ENCODE data around the gene KCTD20.

KCTD20 gene

DNA sequence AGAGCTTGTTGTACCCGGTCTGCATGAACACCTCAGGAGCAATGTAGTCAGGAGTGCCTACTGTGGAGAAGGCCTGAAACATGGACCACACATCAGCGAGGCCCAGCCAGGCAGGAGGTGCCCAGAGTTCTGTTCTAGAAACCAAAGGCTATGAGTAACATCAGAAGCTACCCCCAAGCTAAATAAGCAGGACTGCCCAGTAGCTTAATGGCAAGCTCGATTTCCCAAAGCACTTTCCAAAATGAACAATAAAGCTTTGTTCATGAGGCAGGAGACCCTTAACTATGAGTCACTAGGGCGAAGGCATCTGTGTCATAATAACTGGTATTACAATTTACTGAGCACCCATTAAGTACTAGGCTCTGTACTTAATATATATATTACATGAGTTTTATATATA is 57.1 kb downstream of the KCTD20 start:
- no peak for DNase-seq

DNA sequence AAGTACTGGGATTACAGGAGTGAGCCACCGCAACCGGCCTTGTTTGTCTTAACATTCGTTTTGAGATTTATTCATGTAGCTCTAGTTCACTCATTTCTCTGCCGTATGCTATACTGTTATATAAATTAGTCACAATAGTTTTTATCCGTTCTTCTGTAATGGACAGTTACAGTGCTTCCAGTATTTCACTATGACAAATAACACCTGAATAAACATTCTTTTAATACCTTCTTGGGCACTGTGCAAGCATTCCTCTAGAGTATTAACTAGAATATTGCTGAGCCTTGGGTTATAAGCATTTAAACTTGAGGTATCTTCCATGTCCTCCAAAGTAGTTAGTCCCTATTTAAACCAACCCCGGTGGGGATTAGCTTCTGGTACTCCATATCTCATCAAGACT is 58.9 kb downstream of the KCTD20 start:
- no peak for DNase-seq

DNA sequence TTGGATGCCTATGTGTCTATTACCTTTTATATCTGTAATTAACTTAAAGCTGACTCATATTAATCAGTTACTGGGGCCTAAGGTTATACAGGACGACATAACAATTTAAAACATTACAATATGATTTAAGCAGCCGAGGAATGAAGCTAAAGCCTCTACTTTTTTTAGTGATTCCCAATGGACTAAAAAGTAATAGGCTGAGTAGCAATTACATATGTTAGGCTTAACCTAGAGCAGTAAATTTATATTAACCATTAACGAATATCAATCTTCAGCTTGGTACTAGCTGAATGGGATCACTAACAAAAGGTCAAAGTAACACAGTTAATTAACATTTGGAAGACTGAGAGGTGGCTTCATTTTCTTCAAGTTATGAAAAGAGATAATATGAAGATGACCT is 61.4 kb downstream of the KCTD20 start:
- DNase-seq = no peak

DNA sequence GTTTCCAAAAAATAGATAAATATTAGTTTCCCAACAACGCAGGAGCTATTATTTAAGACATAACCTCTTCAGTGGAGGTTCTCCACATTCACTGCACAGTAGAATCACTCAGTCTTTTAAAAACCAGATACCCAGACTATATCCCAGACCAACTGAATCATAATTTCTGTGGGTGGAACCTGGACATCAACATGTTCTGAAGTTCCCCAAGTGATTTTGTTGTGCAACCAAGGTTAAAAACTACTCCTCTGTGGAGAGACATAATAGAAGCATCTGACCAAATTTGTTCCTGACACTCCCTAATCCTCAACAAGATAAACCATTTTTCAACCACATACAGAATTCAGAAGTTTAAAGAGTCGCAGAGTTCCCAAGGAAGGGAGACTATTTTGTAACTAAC is 62.2 kb downstream of the KCTD20 start:
- no peak for DNase-seq

DNA sequence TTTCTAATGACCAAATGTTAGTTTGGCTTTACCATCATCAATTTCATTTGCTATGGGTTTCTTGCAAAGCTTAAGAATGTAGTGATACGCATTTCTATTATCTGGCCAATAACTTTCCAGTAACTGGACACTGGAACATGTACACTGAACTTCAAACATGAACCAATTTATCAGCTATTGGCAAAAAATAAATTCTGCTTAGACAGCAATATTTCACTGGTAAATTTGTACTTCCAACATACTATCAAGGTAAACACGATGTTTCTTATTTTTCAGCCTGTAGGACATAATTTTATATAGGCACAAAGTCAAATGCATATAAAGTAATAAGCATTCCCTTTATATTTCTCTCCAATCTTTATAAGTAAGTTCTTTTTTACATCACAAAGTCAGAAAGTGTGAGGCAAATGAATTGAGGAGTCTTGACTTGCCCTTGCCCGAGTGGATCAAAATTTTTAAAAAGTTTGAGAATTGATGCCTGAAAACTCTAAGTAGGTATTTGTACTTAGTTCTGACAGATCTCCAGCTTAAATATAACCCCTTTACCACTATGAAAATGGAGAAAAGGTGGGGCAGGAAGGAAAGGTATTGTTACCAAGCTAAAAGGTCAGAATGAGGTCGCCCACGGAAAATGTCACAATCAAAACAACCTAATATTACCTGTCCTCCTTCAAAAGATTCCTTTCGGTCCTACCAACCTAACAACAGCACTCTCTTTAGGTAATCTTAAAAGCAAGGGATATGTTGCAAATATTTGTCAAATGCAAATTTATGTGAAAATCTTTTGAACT is 63.1 kb downstream of the KCTD20 start:
- no peak for DNase-seq

DNA sequence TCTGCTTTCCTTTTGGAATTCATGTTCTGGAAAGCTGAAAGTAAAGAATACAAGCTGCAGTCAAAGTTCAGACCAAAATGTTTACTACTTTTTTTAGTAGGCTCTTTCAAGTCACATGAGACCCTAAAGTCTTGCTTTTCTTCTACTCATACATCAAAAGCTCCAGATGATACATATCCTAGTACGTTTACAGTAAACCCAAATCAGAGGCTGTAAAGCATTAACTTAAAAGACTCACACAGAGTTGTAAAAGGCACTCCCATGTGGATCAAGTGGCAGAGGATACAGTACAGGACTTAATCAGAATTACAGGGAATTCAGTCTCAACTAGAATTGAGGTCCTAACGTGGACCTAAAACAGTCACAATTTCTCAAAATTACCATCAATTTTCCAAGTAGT is 63.8 kb downstream of the KCTD20 start:
- DNase-seq = no peak

DNA sequence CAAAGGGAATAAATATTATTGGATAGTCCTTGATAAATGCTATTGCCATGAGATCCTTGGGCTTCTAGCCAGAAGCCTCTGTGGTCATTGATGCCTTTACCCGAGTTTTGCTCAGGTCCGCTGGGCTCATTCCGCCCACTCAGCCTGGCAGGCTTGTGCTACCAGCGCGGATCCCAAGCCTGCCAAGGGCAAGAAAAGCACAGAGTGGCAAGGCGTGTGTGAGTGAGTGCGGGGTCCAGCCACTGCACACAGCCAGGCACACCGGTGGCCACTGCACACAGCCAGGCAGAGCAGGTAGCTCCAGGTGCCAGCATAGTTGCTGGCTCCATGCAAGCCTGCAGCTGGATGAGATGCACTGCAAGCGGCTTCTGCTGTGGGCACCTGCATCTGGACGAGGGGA is 65.7 kb downstream of the KCTD20 start:
- DNase-seq = no peak

DNA sequence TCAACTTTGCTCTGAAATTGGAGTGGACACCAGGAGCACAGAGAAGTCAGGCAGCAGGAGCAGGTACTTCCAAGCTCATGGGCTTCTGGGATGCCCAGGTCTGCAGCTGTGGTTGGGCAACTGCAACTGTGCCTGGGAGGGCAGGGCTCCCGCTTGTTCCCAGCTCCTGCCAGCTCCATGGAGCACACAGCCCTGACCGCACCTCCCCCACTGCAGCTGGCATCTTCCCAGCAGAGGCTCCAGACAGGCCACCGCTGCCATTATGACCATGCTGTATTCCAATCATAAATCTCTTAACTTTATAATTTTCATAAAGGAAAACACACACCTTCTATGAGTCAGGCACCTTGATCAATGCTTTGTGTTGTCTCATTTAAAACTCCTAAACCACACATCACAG is 67.6 kb downstream of the KCTD20 start:
- DNase-seq = no peak

DNA sequence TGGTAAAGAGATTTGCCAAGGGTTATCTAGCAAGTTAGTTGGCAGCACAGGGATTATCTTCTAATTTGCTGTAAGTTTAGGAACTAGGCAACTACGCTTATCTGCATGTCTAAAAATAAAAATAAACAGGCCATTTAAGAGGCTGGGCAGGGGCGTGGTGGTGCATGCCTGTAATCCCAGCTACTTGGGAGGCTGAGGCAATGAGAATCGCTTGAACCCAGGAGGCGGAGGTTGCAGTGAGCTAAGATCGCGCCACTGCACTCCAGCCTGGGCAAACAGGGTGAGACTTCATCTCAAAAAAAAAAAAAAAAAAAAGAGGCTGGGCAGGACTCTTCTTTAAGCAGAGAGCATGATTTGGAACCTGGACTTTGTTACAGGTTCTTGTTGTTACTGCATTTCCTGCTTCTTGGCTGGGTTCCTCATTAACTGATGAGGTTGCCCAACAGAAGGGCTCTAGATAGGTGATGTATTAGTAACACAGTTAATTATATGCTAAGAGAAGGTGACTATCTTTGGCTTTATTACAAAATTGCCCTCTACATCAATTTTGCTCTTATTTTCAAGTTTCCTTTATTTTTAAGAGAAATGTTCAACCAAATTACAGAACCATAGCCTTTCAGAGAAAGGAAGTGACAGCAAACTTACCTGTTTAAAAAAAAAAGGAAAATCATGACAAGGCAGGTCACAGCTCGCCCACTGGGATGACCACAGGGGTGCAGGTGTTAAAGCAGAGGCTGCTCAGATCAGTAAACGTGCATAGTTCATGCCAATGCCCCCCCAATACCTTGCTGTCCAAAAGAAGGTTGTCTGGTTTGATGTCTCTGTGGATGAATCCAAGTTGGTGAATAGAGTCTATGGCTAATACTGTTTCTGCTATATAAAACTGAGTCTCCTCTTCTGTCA is 72.0 kb downstream of the KCTD20 start:
- no peak for DNase-seq

DNA sequence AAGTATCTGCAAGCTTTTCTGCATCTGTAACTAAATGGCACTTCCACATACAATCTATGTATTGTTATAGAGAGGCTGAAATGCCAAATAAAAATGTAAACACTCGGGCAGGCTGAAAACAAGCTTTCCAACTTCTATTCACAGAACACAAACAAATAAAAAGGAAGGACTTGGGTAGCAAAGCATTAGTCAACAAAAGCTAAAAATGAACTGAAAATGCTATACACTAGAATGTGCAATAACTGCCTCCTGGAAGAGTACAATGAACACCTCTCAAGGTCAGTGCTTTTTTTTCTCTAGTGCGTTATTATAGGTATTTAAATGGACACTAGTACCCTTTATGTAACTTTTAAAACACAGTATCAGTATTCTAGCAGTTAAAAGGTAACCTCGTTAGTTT is 73.0 kb downstream of the KCTD20 start:
- DNase-seq = no peak

DNA sequence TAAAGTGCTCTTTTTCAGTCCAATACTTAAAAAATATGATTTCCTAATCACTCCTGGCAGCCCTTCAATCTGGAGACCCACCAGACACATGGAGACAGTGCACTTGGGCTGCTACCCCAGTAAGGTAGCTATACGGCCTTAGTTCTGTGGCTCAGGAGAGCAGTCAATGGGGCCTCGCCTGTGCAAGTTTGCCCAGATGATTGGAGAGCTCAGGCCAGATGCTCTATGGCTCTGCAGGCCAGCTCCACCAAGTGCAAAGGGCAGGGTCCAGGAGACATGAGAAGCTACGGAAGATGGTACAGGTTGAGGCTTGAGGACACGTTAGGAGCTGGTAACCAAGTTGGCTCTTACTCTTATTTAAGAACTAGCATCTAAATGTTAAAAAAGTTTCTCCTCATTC is 73.8 kb downstream of the KCTD20 start:
- no peak for DNase-seq

DNA sequence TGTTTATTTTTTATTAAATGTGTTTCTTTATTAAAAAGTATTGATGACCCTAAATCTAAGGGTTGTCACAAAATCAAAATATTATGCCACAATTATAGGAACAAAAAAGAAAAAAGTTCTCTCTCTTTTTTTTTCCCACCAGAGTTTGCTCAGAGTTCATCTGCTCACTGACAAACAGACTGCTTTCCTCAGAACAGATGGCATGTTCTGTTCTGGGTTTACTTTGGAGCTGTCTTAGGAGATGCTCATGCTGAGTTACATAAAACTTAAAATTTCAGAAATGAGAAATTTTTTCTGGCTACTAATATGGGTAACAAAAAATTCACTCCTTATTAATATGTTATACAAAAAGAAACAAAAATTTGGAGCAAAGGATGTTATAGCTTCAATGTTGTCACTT is 74.2 kb downstream of the KCTD20 start:
- no peak for DNase-seq

DNA sequence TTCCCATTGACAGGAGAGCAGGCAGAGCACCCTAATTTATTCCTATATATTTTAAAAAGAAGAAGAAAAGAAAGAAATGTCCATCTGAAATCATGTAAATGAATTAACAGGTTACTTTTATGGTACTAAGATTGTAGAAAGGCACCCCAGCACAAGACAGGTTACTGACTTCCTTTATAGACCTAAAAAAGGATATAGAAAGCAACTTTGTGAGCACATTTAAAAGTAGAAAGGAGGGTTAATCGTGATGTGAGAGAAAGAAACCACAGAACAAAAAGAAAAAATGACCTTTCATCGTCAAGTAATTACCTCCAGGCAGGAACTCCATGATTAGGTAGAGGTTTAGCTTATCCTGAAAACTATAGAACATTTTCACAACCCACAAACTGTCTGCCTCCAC is 74.6 kb downstream of the KCTD20 start:
- no peak for DNase-seq

DNA sequence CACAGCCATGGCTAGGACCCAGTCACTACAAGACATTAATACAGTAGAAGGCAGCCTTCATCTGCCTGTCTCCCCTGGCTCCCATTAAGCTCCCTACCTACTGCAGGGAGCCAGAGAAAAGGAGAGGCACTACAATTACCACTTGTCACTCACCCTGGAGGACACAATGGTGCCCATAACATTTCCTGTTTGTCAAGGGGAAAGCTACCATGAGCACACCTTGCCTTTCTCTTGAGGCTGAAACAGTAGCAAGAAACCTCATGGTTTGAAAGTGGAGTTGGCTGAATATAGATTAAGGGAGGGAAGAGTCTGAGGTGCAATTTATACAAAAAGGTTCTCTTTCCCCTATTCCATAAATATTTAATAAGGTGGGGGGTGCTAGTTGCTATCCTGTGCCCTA is 76.6 kb downstream of the KCTD20 start:
- no peak for DNase-seq

DNA sequence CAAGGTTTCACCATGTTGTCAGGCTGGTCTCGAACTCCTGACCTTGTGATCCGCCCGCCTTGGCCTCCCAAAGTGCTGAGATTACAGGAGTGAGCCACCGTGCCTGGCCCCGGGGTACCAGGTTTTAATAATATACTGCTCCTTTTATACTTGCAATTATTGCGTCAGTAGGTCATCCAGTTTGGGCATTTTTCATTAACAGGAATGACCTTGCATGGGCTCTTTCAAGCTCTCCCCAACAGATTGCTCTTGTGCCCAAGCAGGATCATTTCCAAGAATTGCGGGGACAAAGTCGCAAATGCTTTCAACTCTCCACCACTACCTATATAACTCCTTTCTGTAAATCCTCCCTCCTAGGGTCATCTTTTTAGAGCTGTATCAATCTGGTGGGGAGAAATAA is 80.7 kb downstream of the KCTD20 start:
- no peak for DNase-seq

DNA sequence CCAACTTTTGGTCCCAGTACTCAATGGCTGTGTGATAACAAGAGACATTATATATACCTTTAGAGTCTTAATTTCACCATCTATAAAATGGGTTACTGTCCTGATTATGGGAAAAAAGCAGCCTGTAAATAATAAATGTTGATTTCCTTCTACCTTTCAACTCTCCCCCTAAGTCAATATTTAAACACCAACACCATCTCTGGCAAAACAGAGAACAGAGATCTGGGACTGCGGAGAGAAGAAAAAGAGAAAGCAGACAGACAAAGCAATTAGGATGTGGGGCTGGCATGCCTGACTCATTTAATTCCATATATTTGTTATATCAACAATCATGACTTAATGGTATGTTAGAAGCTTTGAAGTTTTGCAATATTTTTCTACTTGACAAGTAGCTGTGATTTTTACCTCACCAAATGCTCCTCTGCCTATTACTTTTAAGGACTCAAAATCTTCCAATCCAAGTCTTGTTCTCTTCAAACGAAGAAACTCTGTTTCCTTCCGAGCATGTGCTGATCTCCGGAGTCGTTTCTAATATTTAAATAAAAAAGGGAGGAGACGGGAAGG is 81.2 kb downstream of the KCTD20 start:
- DNase-seq = no peak

DNA sequence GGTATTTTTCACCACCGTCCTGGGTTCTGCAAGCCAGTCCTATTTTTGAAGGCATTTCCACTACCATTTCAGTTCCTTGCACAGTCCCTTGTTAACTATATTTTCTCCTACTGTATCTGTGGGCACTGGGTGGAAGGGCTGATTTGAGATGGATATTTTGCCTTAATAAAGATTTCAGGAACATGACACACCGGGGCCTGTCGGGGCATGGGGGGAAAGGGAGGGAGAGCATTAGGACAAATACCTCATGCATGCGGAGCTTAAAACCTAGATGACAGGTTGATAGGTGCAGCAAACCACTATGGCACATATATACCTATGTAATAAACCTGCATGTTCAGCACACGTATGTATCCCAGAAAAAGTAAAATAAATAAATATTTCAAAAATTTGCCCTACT is 82.1 kb downstream of the KCTD20 start:
- DNase-seq = no peak

DNA sequence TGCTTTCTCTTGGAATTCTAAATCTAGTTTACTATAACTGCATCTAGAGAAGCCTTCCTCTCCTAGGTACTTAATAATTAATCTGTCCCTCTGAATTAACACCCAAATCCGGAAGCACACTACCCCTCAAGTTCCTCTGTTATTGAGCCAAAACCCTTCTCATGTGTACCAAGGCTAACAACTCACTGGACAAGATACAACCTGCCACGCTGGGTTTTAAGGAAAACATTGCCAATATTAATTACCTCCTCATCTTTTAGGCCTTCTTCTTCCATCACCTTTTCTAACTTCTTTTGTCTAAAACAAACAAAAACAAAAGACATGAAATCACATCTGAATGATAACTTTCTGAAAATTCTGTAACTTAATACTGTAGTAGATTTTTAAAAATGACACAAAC is 82.5 kb downstream of the KCTD20 start:
- no peak for DNase-seq

DNA sequence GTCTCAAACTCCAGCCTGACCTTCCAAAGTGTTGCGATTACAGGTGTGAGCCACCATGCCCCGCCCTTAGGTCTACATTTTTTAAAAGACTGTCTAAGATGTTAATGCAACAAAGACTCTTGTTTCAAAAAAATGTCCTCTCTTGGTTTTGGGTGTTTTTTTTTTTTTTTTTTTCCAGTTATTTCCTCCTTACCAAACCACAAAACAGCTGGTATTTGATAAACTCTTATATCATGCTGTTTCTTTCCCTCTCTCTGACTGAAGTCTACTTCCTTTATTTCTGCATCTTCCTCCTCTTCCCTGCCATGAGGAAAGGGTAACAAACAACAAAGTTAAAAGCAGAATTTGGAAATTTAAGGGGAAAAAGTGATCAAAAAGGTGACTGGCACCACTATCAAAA is 83.3 kb downstream of the KCTD20 start:
- no peak for DNase-seq

DNA sequence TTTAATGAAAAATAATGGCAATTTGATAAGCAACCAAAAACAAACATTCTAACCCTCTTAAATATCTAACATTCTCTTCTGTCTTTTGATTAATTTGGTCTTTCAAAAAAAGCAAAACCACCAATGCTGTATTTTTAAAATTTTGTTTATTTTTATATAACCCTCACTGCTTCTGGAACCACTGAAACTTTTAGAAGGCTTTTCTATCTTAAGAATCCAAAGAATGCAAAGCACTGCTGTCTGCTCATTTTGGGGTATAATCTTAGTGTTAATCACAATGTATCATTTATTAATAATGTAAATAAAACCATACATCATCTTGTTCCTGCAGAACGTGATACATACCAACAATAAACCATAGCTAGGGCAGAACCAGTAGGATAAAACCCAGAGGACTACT is 90.5 kb downstream of the KCTD20 start:
- DNase-seq = no peak

DNA sequence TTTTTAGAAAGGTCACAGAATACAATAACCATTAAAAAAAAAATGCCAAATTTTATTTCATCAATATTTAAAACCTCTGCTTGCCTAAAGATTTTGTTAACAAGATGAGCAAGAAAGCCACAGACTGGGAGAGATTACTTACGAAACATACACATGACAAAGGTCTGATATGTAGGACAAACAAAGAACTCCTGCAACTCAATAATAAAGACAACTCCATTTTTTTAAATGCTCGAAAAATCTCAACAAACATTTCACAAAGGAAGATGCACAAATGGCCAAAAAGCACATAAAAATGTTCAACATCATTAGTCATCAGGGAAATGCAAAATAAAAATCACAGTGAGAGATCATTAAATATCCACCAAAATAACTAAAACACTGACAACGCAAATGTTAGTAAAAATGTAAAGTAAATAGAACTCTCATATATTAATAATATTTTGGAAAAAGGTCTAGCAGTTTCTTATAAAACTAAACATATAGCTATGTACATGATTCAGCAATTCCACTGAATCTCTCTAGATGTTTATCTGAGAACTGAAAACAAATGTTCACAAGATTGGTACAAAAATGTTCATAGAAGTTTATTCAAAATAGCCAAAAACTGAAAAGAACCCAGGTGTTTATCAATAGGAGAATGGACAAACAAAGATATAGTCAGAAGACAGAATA is 94.2 kb downstream of the KCTD20 start:
- DNase-seq = no peak

DNA sequence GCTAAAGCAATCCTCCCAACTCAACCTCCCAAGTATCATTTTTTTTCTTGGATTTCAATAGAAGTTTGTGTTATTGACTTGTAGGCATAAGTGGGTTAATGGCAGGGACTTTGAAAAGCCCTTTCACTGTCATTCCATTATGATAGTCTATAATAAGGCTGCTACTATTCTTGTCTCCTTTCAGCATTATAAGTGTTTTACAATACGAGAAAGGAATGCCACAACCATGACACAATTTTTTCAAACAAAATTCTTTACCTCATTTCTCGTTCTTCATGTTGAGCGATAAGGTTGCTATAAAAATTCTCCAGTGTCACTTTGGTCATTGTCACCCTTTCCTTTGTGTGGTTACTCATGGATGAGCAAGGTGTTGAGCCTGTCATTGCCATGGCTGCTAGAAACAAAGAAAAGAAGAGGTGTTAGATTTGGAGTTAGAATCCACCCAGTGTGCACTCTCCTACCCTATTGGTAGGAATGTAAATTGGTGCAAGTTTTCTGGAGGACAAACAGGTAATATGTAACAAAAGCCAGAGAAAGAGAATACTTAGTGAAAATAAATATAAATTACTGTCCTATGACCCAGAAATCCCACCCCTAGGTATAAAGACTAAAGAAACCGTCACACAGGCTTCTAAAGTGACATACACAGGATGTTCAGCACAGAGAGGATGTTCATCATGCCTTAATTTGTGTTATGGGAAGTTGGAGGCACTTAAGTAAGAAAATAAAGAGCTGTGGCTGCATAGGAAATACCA is 97.2 kb downstream of the KCTD20 start:
- DNase-seq = no peak

All from DMS79 (cell line).